Measurements from ENCODE around the gene CPA5. TPM values are rescaled to one million over a fixed set of nuclear protein-coding genes. Genes with fewer than 3 reads are reported as not detected.

The CPA5 gene
- polyA plus RNA-seq, 3 donors, result not detected

DNA sequence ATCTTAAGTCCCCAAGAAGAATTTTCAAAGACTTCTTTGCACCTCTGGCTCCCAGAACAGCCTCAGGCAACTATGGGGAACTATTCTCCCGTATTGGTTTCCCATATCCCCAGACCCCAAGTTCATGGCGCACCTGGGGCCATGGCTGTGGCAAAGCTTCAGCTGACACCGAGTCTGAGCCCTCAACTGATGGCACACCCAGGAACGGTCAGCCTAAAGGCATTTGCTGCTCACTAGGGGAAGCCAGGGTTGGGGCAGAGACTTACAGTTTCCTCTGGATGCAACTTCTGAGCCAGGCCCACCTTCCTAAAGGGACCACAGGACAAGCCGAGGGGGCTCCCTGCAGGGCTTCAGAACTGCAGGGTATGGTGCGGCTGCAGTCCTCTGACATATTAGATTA is 21.9 kb downstream of the CPA5 start:
- no peak overlapping the region for H3K4me3 ChIP-seq (replicated peaks in 1 of 3; ENCODE audit: low read depth in 2 of 3, low read length in 3 of 3)
- intact Hi-C loops (cut with micrococcal nuclease), result no loop called here
- 91% methylated on average over 4 of the region's 6 CpGs for whole genome bisulfite sequencing (ENCODE audit: insufficient coverage)
- H3K27ac ChIP-seq (ENCODE audit: low read depth in 1 of 2, low read length in 2 of 2), result no peak overlapping the region
- peaks cover 2 to 4% (median 3%) of the 10 kb centered on the region in 3 donors for H3K27me3 Mint-ChIP-seq (ENCODE audit: low read depth in 3 of 3)
- no peaks in the 10 kb centered on the region for H3K36me3 ChIP-seq (replicated peaks in 1 of 2; ENCODE audit: control insufficient read depth in 1 of 2, insufficient read depth in 2 of 2, low read length in 2 of 2)
- no peaks in the 10 kb centered on the region for H3K27me3 ChIP-seq (ENCODE audit: control insufficient read depth in 2 of 2, insufficient read depth in 2 of 2, low read length in 2 of 2)
- no peaks in the 10 kb centered on the region for H3K36me3 Mint-ChIP-seq
- no peaks in the 10 kb centered on the region for H4K20me1 ChIP-seq (ENCODE audit: insufficient read depth, low read length)
- no peak overlapping the region for H3K4me2 ChIP-seq (replicated peaks; ENCODE audit: extremely low read depth, low read length, poor library complexity, severe bottlenecking)
- no peak overlapping the region for H3K9ac ChIP-seq (ENCODE audit: insufficient read depth, low read length, poor library complexity, severe bottlenecking)
- no peak for DNase-seq
- peaks cover 9 to 12% of the 10 kb centered on the region in 2 donors for H3K4me1 ChIP-seq (ENCODE audit: control insufficient read depth in 1 of 2, insufficient read depth in 2 of 2, low read length in 2 of 2)
- H3K4me1 Mint-ChIP-seq, result peaks cover 12% of the 10 kb centered on the region
- H3K9me3 Mint-ChIP-seq, result peaks cover 0 to 4% (median 0%) of the 10 kb centered on the region in 7 donors
- no peaks in the 10 kb centered on the region for H3K79me2 ChIP-seq (ENCODE audit: insufficient read depth, low read length)
- H3K4me3 Mint-ChIP-seq, result no peak overlapping the region
- TF ChIP-seq, protein P1, sequence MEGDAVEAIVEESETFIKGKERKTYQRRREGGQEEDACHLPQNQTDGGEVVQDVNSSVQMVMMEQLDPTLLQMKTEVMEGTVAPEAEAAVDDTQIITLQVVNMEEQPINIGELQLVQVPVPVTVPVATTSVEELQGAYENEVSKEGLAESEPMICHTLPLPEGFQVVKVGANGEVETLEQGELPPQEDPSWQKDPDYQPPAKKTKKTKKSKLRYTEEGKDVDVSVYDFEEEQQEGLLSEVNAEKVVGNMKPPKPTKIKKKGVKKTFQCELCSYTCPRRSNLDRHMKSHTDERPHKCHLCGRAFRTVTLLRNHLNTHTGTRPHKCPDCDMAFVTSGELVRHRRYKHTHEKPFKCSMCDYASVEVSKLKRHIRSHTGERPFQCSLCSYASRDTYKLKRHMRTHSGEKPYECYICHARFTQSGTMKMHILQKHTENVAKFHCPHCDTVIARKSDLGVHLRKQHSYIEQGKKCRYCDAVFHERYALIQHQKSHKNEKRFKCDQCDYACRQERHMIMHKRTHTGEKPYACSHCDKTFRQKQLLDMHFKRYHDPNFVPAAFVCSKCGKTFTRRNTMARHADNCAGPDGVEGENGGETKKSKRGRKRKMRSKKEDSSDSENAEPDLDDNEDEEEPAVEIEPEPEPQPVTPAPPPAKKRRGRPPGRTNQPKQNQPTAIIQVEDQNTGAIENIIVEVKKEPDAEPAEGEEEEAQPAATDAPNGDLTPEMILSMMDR (IDR thresholded peaks at IDR 0.05), result no peak
- no peak overlapping the region for H2AFZ ChIP-seq (ENCODE audit: insufficient read depth, low read depth, low read length, poor library complexity, severe bottlenecking)
- H3K9me3 ChIP-seq (replicated peaks in 1 of 2; ENCODE audit: control insufficient read depth in 1 of 2, insufficient read depth in 1 of 2, low read length in 2 of 2), result no peaks in the 10 kb centered on the region
- H3K27ac Mint-ChIP-seq, result no peak overlapping the region

DNA sequence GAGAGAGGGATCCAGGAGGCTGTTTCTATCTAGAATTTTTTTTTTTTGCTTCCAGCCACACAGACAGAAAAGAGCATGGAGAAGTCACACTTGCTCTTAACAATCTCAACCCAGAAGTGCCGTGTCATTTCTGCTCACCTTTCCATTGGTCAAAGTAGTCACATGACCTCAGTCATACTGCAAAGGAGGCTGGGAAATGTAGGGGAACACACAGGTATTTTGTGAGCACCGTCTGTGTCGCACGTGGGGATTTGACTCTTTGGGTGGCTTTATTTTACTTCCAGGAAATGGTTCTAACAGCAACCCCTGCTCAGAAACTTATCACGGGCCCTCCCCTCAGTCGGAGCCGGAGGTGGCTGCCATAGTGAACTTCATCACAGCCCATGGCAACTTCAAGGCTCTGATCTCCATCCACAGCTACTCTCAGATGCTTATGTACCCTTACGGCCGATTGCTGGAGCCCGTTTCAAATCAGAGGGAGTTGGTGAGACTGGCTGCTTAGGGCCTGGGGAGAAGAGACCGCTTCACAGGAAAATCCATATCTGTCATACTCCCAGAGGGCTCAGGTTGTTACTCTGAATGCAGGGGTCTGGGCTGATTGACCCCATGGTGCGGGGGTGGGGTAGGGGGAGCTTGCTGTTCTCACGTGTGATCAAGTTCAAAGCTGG is 22.6 kb downstream of the CPA5 start:
- H3K4me3 ChIP-seq (replicated peaks in 1 of 3; ENCODE audit: low read depth in 2 of 3, low read length in 3 of 3), result no peak overlapping the region
- no peak overlapping the region for H2AFZ ChIP-seq (ENCODE audit: insufficient read depth, low read depth, low read length, poor library complexity, severe bottlenecking)
- peaks cover 2 to 4% (median 3%) of the 10 kb centered on the region in 3 donors for H3K27me3 Mint-ChIP-seq (ENCODE audit: low read depth in 3 of 3)
- H3K79me2 ChIP-seq (ENCODE audit: insufficient read depth, low read length), result no peaks in the 10 kb centered on the region
- H3K27ac Mint-ChIP-seq, result no peak overlapping the region
- TF ChIP-seq, protein P1 (IDR thresholded peaks at IDR 0.05), result no peak
- no peaks in the 10 kb centered on the region for H4K20me1 ChIP-seq (ENCODE audit: insufficient read depth, low read length)
- intact Hi-C loops (cut with micrococcal nuclease), result no loop called here
- H3K4me1 ChIP-seq (ENCODE audit: control insufficient read depth in 1 of 2, insufficient read depth in 2 of 2, low read length in 2 of 2), result peaks cover 9 to 12% of the 10 kb centered on the region in 2 donors
- H3K36me3 Mint-ChIP-seq, result no peaks in the 10 kb centered on the region
- H3K9me3 ChIP-seq (replicated peaks in 1 of 2; ENCODE audit: control insufficient read depth in 1 of 2, insufficient read depth in 1 of 2, low read length in 2 of 2), result no peaks in the 10 kb centered on the region
- 88% methylated on average over 4 of the region's 13 CpGs for WGBS (ENCODE audit: insufficient coverage)
- H3K4me1 Mint-ChIP-seq, result peaks cover 12% of the 10 kb centered on the region
- DNase-seq, result no peak
- no peaks in the 10 kb centered on the region for H3K36me3 ChIP-seq (replicated peaks in 1 of 2; ENCODE audit: control insufficient read depth in 1 of 2, insufficient read depth in 2 of 2, low read length in 2 of 2)
- H3K4me3 Mint-ChIP-seq, result no peak overlapping the region
- no peak overlapping the region for H3K4me2 ChIP-seq (replicated peaks; ENCODE audit: extremely low read depth, low read length, poor library complexity, severe bottlenecking)
- peaks cover 0 to 4% (median 0%) of the 10 kb centered on the region in 7 donors for H3K9me3 Mint-ChIP-seq
- no peak overlapping the region for H3K27ac ChIP-seq (ENCODE audit: low read depth in 1 of 2, low read length in 2 of 2)
- H3K9ac ChIP-seq (ENCODE audit: insufficient read depth, low read length, poor library complexity, severe bottlenecking), result no peak overlapping the region
- H3K27me3 ChIP-seq (ENCODE audit: control insufficient read depth in 2 of 2, insufficient read depth in 2 of 2, low read length in 2 of 2), result no peaks in the 10 kb centered on the region
